Mucosa of rectum (tissue), 2 donors: Measurements from ENCODE around the gene MYBBP1A.

Experiments used
- H3K27ac ChIP-seq, 2 donors: one replicate each; pipeline ENCODE4 v1.7.0; 2013; ENCODE audit warnings: inconsistent platforms in 2 of 2, low read depth in 2 of 2, low read length in 2 of 2
- H3K27me3 ChIP-seq, 2 donors: one replicate each; pipeline ENCODE4 v1.7.0; 2013; ENCODE audit warnings: low read length in 2 of 2; ENCODE audit not compliant: control insufficient read depth in 2 of 2, insufficient read depth in 2 of 2
- H3K36me3 ChIP-seq, 2 donors: one replicate each; pipeline ENCODE4 v1.7.0; 2013; ENCODE audit warnings: low read length in 2 of 2; ENCODE audit not compliant: control insufficient read depth in 2 of 2, insufficient read depth in 2 of 2
- H3K4me1 ChIP-seq, 2 donors: one replicate each; pipeline ENCODE4 v1.7.0; 2013; ENCODE audit warnings: low read length in 2 of 2, mild to moderate bottlenecking in 1 of 2; ENCODE audit not compliant: control insufficient read depth in 2 of 2, insufficient read depth in 2 of 2
- H3K4me3 ChIP-seq, 2 donors: one replicate each; pipeline ENCODE4 v1.7.0; 2013; ENCODE audit warnings: low read length in 2 of 2
- H3K9ac ChIP-seq, 2 donors: one replicate each; pipeline ENCODE4 v1.7.0; 2013; ENCODE audit warnings: low read length in 2 of 2, low read depth in 1 of 2, mild to moderate bottlenecking in 1 of 2
- H3K9me3 ChIP-seq, 2 donors: one replicate each; pipeline ENCODE4 v1.7.0; 2013; ENCODE audit warnings: low read length in 2 of 2; ENCODE audit not compliant: control insufficient read depth in 2 of 2
- donor health status: healthy.
- donor health status: Normal muscosa, but diverticular disease.

The MYBBP1A gene

DNA sequence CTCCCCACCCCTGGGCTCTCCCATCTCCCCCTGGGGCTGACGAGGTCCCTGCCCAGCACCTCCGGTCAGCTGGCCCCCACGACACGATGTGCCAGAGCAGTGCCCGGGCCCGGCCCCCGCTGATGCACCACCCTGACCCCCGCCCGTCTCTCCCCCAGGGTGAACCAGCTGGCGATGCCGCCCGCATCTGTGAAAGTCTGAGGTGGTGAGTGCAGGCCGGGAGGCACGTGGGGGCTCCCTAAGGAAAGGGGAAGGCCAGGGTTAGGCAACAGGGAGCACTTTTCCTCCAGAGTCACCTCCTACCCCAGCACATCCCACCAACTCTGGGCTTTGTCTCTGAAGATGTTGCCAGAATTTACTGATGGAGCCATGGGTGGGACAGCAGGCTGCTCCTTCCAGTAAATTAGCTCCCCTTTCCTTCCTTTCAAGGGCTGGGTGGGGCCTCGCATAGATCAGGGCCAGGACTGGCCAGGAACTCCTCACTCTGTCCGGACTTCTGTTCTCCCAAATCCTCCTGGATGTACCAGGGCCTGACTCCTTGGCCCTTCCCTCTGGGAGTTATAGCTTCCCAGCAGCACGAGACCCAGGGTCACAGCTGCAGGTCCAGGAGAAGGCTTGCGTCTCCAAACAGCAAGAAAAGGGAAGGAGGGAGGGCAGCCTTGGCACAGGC lies 18.3 kb downstream of the MYBBP1A start:
- H3K27ac ChIP-seq = peak overlapping the region in 1 of 2 donors; percentile 17
- no peak overlapping the region for H3K9ac ChIP-seq
- H3K9me3 ChIP-seq = no peaks in the 10 kb centered on the region
- no peak overlapping the region for H3K4me3 ChIP-seq
- H3K4me1 ChIP-seq = peaks cover 7 to 17% of the 10 kb centered on the region in 2 donors
- H3K27me3 ChIP-seq = no peaks in the 10 kb centered on the region
- peaks cover 11 to 24% of the 10 kb centered on the region in 2 donors for H3K36me3 ChIP-seq

DNA sequence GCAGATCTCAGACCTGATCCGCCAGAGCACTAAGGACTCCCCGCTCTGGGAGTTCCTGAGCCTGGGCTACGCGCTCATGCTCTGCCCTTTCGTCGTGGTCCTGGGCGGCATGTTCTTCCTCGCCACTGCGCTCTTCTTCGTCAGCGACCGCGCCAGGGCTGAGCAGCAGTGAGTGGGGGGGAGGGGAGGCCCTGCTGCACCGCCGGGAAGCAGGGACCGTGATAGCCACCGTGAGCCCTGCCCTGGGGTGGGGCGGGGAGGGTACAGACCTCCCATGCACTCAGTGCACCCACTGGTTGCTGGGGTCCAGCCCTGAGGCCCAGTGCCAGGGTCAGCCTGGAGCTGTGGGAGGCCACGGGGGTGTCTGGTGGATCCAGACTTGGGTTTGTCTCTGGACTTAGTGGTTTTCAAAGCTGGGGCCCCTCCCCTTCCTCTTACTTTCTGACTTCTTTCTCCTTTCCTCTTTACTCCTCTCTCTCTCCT lies 18.9 kb downstream of the MYBBP1A start:
- Histone ChIP-seq H3K4me1 (peaks cover 7 to 15% of the 10 kb centered on the region in 2 donors), H3K4me3 (no peak overlapping the region), H3K27ac (no peak overlapping the region), H3K9me3 (no peaks in the 10 kb centered on the region), H3K27me3 (no peaks in the 10 kb centered on the region), H3K9ac (no peak overlapping the region), H3K36me3 (peaks cover 5 to 18% of the 10 kb centered on the region in 2 donors)

DNA sequence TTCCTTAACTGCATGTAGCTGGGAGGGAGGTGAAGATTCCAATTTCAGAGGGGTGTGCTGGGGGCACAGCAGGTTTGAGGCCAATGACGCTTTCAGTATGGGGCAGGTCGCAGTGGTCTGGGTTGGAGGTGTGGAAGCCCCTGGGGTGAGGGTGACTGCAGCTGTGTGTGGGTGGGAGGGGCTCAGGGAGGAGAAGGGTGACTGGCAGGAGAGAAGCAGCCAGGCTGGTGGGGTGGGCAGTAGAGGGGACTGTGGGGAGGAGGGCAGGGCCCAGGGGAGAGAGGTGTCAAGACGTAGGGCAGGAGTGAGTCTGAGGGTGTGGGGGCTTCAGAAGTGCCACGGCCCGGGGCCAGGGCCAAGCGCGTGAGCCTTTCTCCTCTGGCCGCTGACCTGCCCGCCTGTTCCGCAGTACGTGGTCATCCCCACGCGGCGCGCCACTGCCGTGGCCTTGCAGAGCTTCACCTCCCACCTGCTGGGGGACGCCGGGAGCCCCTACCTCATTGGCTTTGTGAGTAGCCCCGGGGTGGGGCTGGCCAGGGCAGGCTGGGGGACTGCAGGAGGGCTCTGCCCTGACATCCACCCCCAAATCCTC lies 19.4 kb downstream of the MYBBP1A start:
- no peak overlapping the region for H3K27ac ChIP-seq
- peaks cover 3 to 12% of the 10 kb centered on the region in 2 donors for H3K36me3 ChIP-seq
- H3K9me3 ChIP-seq = no peaks in the 10 kb centered on the region
- no peak overlapping the region for H3K4me3 ChIP-seq
- peaks cover 7 to 15% of the 10 kb centered on the region in 2 donors for H3K4me1 ChIP-seq
- no peak overlapping the region for H3K9ac ChIP-seq
- H3K27me3 ChIP-seq = no peaks in the 10 kb centered on the region

DNA sequence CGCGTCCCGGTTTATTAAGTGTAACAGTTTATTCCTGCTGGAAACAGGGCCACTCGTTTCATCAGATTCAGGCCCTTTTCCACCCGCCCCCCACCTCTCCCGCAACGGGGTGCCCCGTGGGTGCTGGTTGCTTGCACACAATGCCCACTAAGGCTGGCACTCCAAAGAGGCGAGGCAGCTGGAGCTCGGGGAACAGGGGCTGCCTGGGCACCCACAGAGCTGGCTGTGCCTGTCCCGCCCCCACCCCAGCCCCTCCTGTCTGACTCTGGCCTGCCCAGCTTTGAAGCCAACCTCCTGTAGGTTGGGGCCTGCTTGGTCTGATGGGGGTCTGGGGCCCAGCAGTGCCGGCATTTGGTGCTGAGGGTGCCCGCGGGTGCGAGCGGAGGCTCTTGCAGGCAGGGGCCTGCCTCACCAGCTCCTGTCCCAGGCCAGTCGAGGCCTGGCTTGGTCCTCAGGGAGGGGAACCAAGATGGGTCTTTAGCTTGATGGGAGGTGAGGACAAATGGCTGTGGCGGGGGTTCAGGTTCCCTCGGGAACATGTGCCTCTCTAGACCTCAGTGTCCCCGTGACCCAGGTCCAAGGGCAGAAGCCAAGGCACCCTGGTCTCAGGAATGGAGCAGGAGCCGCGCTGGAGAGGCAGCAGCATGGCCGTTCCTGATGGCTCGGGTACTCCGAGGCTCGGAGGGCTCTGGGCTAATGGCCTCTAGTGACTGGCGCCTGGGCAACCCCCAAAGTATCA lies 20.1 kb downstream of the MYBBP1A start:
- Histone ChIP-seq H3K9me3 (no peaks in the 10 kb centered on the region), H3K4me1 (peaks cover 7 to 14% of the 10 kb centered on the region in 2 donors), H3K36me3 (peaks cover 0 to 9% of the 10 kb centered on the region in 2 donors), H3K4me3 (no peak overlapping the region), H3K9ac (no peak overlapping the region), H3K27ac (no peak overlapping the region), H3K27me3 (no peaks in the 10 kb centered on the region)

DNA sequence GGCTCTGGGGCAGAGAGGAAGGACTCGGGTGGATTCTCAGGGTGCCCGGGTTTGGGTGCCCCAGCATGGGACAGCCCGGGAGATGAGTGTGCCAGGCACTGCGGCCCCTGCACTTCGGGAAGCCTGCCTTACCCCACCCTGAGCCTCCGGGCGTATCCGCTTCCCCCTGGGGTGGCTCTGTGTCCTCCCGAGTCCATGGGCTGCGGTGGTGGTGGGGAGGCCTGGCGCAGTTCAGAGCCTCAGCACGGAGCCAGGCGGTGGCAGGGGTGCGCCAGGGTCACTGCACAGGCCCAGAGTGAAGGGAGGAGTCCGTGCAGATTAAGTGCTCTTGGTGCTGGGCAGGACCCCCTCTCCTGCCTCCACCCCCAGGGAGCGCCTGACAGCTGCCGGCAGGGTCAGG lies 20.7 kb downstream of the MYBBP1A start:
- Histone ChIP-seq H3K9me3 (no peaks in the 10 kb centered on the region), H3K27me3 (no peaks in the 10 kb centered on the region), H3K4me3 (no peak overlapping the region), H3K27ac (peak overlapping the region in 1 of 2 donors; percentile 23), H3K9ac (no peak overlapping the region), H3K36me3 (peaks cover 0 to 3% of the 10 kb centered on the region in 2 donors), H3K4me1 (peaks cover 7 to 14% of the 10 kb centered on the region in 2 donors)

DNA sequence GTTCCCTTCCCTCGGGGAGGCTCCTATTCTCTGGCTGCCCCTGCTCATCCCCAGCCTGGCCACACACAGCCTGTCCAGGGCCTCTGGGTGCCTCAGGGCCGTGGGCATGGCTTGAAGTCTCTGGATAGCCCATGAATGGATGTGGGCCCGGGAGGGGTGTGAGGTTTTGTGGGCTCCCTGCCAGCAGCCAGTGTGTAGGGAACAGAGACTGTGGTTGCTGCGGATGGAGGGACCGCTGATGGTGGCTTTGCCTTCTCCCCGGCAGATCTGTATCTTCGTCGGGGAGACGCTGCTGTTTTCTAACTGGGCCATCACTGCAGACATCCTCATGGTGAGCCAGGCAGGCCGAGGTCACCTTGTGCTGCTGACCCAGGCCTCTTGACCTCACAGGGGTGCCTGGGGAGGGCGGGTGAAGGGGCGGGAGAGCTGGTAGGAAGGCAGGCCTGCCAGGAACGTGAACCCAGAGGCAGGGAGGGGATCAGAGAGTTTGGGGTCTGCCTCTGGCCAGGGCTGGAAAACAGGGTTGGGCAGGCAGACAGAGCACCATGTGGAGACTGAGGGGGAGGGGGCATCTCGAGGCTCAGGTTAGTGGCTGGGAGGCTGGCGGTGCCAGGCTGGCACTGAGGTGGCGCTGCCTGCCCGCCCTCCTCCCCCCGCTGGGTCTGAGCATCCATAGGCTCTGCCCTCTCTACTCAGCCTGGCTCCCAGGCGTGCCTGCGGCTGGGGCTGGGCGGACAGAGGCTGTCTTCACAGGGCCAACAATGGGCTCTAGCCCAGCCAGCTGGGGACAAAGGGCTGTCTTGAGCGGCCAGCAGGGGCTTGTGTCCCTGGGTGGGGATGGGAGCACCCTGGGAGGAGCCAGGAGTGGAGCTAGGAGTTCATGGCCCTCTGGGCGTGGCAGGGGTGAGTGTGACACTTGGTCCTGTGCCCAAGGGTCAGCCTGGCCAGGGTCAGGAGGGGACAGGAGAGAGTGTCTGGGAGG lies 21.4 kb downstream of the MYBBP1A start:
- H3K27me3 ChIP-seq = no peaks in the 10 kb centered on the region
- H3K27ac ChIP-seq = peak overlapping the region in 1 of 2 donors; percentile 23
- no peaks in the 10 kb centered on the region for H3K9me3 ChIP-seq
- H3K9ac ChIP-seq = no peak overlapping the region
- peak overlapping the region in 1 of 2 donors; percentile 13 for H3K4me3 ChIP-seq
- H3K4me1 ChIP-seq = peaks cover 7 to 14% of the 10 kb centered on the region in 2 donors
- H3K36me3 ChIP-seq = peaks cover 0 to 3% of the 10 kb centered on the region in 2 donors

DNA sequence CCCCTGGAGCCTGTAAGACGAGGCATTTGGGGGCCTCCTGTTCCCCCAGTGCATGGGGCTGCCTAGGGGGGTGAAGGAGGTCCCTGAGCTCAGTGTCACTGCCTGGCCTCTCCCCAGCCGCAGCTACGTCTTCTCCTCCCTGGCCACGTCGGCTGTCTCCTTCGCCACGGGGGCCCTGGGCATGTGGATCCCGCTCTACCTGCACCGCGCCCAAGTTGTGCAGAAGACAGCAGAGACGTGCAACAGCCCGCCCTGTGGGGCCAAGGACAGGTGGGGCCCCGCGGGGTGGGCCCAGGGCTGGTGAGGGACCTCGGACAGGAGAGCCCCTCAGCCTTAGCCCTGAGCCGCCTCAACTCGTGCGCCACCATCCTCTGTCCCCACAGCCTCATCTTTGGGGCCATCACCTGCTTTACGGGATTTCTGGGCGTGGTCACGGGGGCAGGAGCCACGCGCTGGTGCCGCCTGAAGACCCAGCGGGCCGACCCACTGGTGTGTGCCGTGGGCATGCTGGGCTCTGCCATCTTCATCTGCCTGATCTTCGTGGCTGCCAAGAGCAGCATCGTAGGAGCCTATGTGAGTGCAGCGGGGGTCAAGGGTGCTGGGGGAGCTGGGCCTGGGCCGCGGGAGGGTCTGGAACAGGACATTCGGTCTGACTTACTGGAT lies 22.2 kb downstream of the MYBBP1A start:
- no peak overlapping the region for H3K4me3 ChIP-seq
- no peak overlapping the region for H3K9ac ChIP-seq
- no peaks in the 10 kb centered on the region for H3K9me3 ChIP-seq
- no peaks in the 10 kb centered on the region for H3K27me3 ChIP-seq
- peaks cover 7 to 14% of the 10 kb centered on the region in 2 donors for H3K4me1 ChIP-seq
- H3K27ac ChIP-seq = peak overlapping the region in 1 of 2 donors; percentile 4
- H3K36me3 ChIP-seq = peaks cover 0 to 3% of the 10 kb centered on the region in 2 donors

DNA sequence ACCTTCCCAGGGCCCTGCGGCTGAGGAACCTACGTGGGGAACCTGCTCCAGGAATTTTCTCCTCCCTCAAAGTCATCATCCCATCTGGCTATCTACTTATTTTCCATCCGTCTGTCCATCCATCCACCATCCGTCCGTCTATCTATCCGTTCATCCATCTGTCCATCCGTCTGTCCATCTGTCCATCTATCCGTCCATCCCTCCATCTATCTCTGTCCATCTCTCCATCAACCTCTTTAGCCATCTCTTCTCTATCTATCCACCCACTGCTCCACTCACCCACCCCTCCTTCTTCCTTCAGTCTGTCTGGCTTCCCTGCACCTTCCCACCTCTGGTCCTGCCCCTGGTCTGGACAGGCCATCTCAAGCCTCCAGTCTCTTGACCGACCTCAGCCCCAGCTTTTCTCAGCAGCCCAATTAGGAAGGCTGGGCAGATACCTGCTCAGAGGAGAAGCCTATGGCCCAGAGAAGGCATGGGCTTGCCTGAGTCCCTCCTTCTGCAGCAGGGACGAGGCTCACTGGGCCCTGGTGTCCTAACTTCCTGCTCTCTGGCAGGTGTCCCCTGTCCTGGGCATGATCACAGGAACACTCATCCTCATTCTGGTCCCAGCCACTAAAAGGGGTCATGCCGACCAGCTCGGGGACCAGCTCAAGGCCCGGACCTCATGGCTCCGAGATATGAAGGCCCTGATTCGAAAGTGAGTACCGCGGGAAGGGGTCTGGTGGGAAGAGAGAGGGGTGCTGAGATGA lies 23.0 kb downstream of the MYBBP1A start:
- Histone ChIP-seq H3K9me3 (no peaks in the 10 kb centered on the region), H3K9ac (no peak overlapping the region), H3K4me1 (peaks cover 7 to 14% of the 10 kb centered on the region in 2 donors), H3K36me3 (no peaks in the 10 kb centered on the region), H3K27ac (no peak overlapping the region), H3K27me3 (no peaks in the 10 kb centered on the region), H3K4me3 (no peak overlapping the region)
